Measurements from ENCODE around the gene CHD2.
A peak's percentile ranks its signal among the peaks of the same experiment; 100 is the strongest.
"Not testable (repeated sequence)": the region's sequence is repeated elsewhere in the genome, so short reads cannot be mapped to it uniquely, and the experiment has no call there.

Gene CHD2

GRCh38 chr15:93024293-93024692 lies 124.2 kb downstream of the CHD2 start:
- no peak for DNase-seq

- no peak for DNase-seq
Observed at GRCh38 chr15:93024716-93025624, 124.8 kb downstream of the CHD2 start.

GRCh38 chr15:93025625-93025982 lies 125.5 kb downstream of the CHD2 start:
- no peak for DNase-seq

- DNase-seq, result peak; percentile 55
Observed at GRCh38 chr15:93026380-93026817, 126.3 kb downstream of the CHD2 start.

- DNase-seq, result no peak
Observed at GRCh38 chr15:93027413-93027812, 127.3 kb downstream of the CHD2 start.

GRCh38 chr15:93028111-93028631 lies 128.0 kb downstream of the CHD2 start:
- no peak for DNase-seq

GRCh38 chr15:93028632-93029213 lies 128.6 kb downstream of the CHD2 start:
- DNase-seq, result peak; percentile 44

- DNase-seq, result no peak
Observed at GRCh38 chr15:93029214-93029835, 129.2 kb downstream of the CHD2 start.

- no peak for DNase-seq
Observed at GRCh38 chr15:93029836-93030429, 129.8 kb downstream of the CHD2 start.

GRCh38 chr15:93030430-93031102 lies 130.4 kb downstream of the CHD2 start:
- DNase-seq, result peak; percentile 84

- DNase-seq, result no peak
Observed at GRCh38 chr15:93031103-93031464, 131.0 kb downstream of the CHD2 start.

- not testable (repeated sequence) for DNase-seq
Observed at GRCh38 chr15:93031557-93032384, 131.6 kb downstream of the CHD2 start.

- DNase-seq, result not testable (repeated sequence)
Observed at GRCh38 chr15:93032515-93033206, 132.5 kb downstream of the CHD2 start.

GRCh38 chr15:93033434-93034045 lies 133.4 kb downstream of the CHD2 start:
- DNase-seq, result no peak

- DNase-seq, result no peak
Observed at GRCh38 chr15:93034512-93034911, 134.4 kb downstream of the CHD2 start.

GRCh38 chr15:93035092-93035915 lies 135.2 kb downstream of the CHD2 start:
- DNase-seq, result no peak

- peak; percentile 85 for DNase-seq
Observed at GRCh38 chr15:93035953-93036810, 136.1 kb downstream of the CHD2 start.

- DNase-seq, result no peak
Observed at GRCh38 chr15:93036951-93037819, 137.1 kb downstream of the CHD2 start.

Data from hematopoietic multipotent progenitor cell treated with erythropoietin and hydrocortisone succinate and interleukin-3 and kit ligand, for 6 days (in vitro differentiated cells).